HEK293T (cell line): Measurements from ENCODE around the gene DGKH.

Experiments
- ARNT ChIP-seq: fragments of 450-650 bp; IDR thresholded peaks from 2 replicates; pipeline ENCODE4 v1.6.1; 2017; ENCODE audit warnings: mild to moderate bottlenecking
- FOXA1 ChIP-seq: fragments of 450-650 bp; IDR thresholded peaks from 2 replicates; pipeline ENCODE4 v1.6.1; 2016; ENCODE audit warnings: mild to moderate bottlenecking
- FOXK2 ChIP-seq: fragments of 450-650 bp; IDR thresholded peaks from 2 replicates; pipeline ENCODE4 v1.6.1; 2016; ENCODE audit warnings: mild to moderate bottlenecking
- FOXM1 ChIP-seq: fragments of 450-650 bp; IDR thresholded peaks from 2 replicates; pipeline ENCODE4 v1.6.1; 2017; ENCODE audit warnings: mild to moderate bottlenecking, borderline replicate concordance
- L3MBTL2 ChIP-seq: fragments of 450-650 bp; conservative IDR thresholded peaks from 2 replicates; pipeline ENCODE4 v1.6.1; 2016; ENCODE audit warnings: mild to moderate bottlenecking
- SP1 ChIP-seq: fragments of 450-650 bp; IDR thresholded peaks from 2 replicates; pipeline ENCODE4 v1.6.1; 2017
- SUZ12 ChIP-seq: fragments of 450-650 bp; IDR thresholded peaks from 2 replicates; pipeline ENCODE4 v1.6.1; 2016; ENCODE audit warnings: mild to moderate bottlenecking

DNA sequence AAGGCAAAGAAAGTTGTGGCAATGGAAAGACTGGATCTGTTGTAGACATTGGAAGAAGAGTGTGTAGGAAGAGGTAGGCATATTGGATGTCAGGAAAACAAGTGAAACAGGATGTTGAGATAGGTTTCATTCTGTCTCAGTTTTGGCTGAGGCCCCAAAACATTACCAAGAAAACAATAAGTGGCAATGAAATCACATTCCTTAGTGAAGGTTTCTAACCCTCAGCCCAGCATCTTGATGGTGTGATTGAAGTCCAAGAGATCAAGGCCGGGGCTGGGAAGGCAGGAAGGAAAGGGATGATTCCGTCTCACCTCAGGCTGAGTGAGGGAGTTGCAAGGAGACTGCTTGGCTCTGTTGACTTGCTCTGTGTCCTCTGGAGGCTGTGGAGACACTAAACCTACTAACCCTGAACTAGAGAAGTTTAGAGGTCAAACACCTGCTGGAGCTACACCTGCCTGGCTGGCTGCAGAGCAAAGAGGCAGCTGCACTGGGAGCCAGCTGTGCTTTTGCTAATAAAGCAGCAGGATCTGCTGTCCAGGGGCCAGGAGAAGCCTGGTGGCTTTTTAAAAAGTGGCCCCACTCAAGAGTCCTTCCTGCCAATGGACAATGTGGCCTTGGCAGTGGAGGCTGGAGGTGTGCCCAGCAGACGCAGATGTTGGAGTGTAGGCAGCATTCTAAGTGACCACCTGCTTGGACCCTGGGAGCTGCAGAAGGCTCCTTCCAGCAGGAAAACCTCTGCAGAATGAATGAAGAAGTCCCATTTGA is 53.6 kb downstream of the DGKH start:
- no peak for TF ChIP-seq SP1
- no peak for TF ChIP-seq FOXA1
- TF ChIP-seq SUZ12: no peak
- TF ChIP-seq FOXK2: no peak
- TF ChIP-seq FOXM1: no peak
- TF ChIP-seq ARNT: no peak
- TF ChIP-seq L3MBTL2: no peak
